HG03575 (cell line): ENCODE data around the gene WNK4.

Source experiments
- ATAC-seq: cut with Tn5 transposase; IDR thresholded peaks from one replicate; pipeline ENCODE4 v1.9.1; 2021; ENCODE audit not compliant: unreplicated experiment, insufficient number of reproducible peaks, low FRiP score; ENCODE audit errors: extremely low read depth

Gene WNK4

DNA sequence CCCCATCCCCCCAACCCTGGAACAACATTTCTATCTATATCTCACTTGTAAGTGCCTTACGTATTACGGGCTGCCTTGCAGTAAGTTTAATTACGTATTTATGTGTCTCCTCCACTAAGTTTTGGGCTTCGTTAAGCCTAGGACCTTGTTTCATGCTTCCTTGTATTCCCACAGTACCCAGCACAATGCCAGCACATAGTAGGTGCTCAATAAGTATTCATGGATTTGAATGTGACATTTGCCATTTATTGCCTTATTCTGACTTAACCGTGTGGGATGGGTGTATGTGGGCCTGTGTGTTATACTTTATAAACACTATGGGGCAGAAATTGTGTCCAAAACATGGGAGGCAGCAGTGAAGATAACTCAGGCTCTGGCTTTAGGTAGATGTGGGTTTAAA, 12.1 kb downstream of the WNK4 start:
- no peak for ATAC-seq

DNA sequence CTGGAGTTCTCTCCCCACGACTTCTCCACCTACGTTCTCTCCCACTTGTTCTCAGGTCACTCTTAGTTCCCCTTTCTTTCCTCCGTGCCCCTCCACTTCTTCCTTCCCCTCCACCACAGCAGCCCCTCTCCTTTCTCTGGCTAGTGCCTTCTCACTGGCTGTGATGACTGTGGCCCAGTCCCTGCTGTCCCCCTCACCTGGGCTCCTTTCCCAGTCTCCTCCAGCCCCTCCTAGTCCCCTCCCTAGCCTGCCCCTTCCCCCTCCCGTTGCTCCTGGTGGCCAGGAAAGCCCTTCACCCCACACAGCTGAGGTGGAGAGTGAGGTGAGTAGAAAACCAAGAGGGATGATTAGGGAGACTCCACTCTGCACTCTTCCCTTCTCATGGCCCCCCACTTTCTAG, 14.7 kb downstream of the WNK4 start:
- ATAC-seq = no peak

DNA sequence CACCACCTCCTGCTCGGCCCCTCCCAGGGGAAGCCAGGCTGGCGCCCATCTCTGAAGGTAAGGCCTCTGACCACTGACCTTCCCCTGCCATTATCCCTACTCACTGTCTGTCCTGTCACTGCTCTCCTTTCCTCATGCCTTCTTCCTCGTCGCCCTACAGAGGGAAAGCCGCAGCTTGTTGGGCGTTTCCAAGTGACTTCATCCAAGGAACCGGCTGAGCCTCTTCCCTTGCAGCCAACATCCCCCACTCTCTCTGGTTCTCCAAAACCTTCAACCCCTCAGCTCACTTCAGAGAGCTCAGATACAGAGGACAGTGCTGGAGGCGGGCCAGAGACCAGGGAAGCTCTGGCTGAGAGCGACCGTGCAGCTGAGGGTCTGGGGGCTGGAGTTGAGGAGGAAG, 15.1 kb downstream of the WNK4 start:
- ATAC-seq = no peak

DNA sequence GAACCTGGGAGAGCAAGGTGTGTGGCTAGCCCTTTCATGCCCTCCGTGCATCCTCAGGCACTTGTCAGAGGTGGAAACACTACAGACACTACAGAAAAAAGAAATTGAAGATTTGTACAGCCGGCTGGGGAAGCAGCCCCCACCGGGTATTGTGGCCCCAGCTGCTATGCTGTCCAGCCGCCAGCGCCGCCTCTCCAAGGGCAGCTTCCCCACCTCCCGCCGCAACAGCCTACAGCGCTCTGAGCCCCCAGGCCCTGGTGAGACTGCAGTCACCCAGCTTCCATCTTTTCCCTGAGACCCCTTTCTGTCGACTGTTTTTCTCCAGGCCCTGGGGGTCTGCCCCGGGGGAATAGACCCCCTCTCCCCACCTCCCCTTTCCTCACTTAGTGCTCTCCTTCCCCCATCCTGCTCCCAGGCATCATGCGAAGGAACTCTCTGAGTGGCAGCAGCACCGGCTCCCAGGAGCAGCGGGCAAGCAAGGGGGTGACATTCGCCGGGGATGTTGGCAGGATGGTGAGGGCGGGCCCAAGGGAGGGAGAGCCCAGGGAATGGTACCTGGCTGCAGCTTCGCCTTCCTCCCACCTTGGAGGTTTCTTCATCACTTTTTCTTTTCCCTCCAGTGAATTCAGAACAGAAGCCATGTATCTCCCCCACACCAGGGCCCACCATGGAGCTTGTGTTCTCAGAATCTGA, 15.8 kb downstream of the WNK4 start:
- ATAC-seq = no peak

DNA sequence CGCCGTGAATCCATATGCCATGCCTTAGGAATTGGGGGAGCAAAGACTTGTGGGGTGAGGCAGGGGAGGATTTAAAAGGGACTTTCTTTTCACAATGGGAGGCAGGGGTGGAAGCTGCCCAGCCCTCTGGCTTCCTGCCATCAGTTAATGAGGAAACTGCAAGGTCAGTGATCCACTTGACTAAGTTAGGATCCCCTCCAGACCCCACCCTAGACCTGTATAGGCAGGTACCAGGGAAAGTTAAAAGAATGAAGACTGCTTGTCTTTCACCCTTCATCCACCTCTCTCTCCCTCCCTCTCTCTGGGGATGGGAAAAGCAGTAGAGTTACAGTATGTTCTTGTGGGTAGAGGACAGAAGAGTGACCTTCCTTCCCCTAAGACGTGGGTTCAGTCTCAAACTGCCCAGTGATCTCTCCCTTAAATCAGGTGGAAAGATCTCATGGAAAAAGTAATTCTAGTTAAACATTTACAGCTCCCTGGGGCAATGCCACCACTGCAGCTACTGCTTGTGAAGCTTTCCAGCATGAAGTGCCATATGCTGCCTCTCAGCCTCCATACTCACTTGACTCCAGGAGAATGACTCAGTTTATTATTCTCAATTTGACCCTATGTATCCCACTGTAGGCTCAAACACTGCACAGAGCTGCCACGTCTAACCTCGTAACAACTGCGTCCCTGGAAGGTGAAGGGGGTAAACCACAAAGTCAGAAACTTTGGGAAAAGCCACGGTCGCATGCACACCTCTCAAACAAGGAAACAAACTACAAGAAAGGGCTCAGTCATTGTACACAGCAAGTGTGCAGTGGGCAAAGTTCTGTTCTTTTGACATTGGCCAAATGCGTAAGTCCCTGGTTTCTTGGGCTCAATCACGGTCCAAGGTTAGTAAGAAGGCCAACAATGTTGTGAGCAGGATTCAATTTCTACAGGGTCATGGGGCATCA, 16.9 kb downstream of the WNK4 start:
- ATAC-seq = no peak

DNA sequence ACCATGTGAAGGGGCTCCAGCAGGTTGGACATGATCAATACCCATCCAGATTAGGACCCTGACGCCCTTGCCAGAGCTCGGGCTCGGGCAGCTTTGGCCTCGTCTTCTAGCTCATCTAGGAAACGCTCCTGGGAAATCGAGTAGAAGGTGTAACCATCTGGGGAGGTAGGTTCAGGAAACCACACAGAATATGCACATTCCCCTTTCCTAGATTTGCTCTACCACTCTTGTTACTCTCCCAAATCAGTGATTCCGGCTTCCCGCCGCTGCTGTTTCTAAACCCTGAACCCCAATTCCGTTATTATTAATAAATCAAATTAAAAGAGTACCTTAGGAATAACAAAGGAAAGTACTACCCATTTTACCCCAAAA, 17.6 kb downstream of the WNK4 start:
- no peak for ATAC-seq

DNA sequence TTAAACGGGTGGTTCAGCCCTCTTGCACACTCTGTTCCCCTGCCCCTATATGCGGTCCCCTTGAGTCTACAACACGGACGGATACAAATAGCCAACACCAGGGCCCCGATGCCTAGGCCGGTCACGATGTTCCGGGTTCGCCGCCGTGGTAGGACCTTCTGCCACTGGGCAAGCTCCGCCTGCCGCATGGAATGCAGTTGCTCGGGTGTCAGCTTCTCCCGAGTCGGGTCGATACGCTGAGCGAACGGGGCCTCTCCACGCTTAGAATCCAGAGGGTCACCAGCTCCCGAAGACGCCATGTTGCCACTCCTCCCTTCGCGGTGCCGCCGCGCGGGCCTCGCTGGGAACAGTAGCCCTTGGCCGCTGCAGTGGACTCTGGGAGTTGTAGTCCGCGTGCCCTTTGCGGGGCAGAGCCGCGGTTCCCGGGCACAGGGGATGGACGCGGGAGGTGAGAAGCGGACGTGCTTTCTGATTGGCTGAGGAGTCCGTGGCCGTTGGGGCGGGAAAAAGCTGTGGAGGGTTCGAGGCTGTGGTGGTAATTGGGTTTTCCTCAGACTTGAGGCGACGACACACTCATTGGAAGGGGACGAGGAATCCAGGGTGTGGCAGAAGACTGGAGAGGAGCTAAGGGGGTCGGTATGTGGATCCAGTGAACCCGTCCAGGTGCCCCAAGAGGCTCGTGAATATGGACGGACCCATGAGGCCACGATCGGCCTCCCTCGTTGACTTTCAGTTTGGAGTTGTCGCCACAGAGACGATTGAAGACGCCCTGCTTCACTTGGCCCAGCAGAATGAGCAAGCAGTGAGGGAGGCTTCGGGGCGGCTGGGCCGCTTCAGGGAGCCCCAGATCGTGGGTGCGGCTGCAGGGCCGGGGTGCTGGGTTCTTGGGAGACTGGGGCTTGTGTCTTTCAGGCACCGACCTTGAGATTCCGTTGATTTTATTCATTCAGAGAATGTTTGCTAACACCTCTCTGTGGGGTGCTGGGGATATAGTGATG, 18.3 kb downstream of the WNK4 start, which contains the start of the genes CNTD1 and COA3:
Gene CNTD1 (plus strand): TSS at position 479 of the 998 bp plus-strand sequence. CDS start 207 bp downstream, at position 686.
Gene COA3 (minus strand): TSS at position 322 of the 998 bp plus-strand sequence. CDS start 23 bp downstream, at position 299.
- no peak for ATAC-seq

DNA sequence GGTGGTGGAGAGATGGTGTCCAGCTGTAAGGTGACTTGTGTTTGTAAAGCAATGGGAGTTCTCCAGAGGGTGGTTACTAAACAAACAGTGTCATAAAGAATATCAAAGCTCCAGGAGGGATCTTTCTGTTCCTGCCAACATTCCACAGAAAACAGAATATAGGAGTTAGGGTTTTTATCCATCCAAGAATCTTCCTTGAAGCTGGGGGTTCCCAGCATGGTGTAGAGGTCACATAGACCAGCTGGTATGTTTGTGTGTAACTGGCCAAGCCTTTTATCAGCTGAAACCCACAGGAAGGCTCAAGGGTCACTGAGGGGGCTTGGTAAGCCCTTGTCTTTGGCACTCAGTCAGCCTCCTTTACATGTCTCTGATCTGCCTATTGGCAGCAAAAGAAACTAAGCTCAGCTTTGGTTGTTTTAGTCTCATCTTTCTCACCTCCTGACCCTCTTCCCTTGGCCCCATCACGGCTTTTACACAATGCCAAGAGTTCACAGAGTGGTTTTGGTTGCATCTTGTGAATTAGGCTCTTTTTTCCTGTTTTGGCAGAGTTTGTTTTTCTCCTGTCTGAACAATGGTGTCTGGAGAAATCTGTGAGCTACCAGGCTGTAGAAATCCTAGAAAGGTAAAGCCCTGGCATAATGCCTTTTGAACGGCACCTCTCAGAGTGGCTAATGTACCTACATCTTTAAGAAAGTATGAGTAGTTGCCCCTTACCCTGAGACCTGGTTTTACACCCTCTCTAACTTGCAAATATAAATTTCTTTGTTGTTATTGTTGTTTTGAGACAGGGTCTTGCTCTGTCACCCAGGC, 22.9 kb downstream of the WNK4 start:
- ATAC-seq = no peak

DNA sequence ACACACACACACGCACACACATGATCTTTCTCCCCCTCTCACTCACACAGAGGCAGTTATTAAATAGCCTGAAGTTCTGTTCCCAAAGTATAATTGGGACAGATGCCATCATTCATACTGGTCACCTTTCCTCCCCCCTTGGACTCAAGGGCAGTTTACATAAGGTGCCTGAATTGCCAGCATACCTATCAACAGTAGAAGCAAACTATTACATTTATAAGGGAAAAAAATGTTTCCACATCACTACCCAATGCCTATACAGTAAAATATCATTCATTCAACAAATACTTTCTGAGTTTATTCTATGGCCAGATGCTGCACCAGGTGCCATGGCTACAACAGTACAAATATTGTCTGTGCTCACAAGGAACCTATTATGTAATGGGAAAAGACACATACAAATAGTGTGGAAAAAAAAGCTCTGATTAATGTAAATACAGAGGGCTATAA, 24.5 kb downstream of the WNK4 start:
- no peak for ATAC-seq

DNA sequence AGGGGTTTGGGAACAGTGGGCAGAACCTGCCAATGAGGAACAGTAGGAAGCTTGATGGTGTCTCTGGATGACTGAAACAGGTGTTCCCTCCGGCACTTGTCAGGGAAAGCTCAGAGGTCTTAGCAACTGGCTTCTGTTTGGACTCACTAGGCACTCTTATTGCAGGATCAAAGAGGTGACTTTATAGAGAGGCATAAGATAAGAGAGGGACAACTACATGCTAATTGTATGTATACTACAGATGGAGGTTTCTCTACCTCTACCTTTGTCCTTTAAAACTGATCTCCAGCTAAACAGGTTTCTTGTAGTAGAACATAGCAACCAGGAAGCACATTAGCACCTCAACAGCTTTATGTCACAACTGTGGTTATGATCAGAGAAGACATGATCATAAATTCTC, 25.8 kb downstream of the WNK4 start:
- ATAC-seq = no peak

DNA sequence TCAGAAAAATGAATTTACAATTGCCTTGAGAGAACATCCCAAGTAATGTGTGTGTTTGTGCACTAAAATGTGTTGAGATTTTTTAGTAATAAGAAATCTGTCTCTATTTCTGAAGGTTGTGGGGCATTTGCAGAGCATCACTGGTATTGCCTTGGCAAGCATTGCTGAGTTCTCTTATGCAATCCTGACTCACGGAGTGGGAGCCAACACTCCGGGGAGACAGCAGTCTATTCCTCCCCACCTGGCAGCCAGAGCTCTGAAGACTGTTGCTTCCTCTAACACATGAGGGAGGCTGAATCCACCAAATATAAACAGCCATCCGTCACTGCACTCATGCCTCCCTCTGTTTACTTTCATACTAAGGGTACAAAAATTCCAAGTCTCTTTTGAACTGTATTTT, 28.8 kb downstream of the WNK4 start:
- no peak for ATAC-seq

DNA sequence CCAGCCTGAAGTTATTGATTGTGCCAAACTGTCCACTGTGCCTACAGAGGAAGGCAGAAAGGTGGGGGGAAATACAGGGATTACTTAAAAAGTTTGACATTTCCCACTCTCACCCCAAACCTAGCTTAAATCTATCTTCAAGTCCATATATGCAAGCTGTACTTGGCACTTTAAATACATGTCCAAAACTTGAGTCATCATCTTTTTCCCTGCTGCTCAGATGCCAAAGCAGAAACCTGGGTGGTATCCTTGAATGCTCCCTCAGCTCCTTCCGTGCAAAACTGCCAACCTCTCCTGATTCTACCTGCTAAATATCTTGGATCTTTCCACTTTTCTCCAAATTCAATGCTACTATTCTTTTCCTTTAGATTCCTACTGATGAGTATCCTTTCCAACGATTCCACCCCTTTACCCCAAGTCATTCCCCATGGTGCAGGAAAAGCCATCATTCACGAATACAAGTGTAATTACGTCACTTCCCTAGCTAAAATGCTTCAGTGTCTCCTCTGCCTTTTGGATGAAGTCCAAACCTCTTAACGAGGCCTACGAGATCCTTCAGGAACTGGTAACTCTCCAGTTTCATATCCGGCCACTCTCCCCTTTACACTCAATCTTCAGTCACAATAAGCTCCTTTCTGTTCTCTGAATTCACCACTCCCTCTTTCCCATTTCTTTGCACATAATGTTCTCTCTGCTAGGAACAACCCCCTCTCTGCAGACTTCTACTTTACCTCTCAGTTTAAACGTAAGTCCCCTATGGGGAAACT, 34.4 kb downstream of the WNK4 start:
- ATAC-seq = no peak

DNA sequence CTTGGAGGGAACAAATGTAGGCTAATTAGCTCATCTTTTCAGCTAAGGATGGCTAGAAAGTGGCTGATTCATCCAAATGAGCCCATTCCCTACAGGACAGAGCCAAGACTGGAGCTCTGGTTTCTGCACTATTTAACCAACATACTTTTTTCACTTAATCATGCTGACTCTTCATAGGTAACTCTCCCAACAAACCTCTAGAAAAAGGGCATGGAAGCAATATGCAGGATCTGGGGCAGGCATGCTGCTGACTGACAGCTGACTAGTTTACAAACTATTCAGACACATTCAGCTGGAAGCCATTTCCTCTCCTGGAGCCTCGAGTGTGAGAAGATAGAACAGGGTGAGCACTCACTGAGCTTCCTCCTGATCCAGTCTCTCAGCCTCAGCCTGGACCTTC, 37.5 kb downstream of the WNK4 start:
- ATAC-seq = no peak

DNA sequence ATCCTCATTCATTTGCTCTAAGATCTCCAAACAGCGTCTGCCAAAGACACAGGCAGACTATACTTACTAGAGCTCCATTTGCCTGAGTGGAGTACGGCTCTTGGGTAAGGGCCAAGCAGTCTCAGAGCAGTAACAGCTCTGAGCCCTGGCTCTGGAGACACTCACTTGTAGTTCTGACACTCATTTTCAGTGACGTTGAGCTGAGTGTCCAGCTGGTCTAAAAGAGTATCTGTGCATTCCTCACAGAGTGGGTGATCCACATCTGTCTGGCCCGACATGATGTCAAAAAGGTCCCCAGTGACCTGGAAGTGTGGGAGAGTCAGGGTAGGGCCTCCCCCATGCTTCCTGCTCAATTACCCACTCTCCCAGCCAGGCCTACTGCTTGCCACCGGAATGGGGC, 38.0 kb downstream of the WNK4 start:
- ATAC-seq = no peak

DNA sequence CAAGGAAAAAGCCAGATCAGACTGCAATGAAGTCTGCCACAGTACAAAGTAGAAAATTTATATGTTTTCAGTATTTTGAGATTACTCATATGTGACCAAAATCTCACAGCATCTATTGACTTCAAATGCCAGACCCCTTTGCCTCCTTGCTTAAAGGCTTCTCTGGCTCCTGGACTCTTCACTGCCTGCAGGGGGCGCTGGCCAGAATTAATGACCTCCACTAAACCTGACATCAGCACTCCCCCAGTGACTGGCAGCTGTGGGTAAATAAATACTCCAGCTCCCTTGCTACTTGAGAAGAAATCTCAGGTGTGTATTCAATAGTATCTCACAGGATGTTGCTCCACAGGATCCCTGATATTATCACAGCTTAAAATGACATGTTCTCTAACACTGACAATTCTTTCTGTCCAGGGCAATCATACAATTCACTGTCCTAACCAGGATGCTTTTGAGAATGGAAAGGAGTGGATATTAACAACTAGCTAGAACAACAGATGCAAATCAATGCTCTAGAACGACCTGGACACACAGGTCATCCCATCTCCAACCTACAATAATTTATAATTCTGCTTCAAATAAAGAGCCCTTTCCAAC, 39.6 kb downstream of the WNK4 start:
- ATAC-seq = no peak

DNA sequence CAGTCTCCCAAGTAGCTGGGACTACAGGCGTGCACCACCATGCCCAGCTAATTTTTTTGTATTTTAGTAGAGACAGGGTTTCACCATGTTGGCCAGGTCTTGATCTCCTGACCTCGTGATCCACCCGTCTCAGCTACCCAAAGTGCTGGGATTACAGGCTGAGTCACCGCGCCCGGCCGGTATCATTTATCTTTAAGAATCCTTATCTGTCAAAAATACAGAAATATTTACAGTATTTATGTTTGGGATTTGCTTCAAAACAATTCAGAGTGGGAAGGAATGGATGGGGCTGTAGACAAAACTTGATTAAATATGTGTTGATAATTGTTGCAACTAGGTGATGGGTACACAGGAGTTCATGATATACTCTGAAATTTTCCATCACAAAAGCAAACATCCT, 40.8 kb downstream of the WNK4 start:
- no peak for ATAC-seq

DNA sequence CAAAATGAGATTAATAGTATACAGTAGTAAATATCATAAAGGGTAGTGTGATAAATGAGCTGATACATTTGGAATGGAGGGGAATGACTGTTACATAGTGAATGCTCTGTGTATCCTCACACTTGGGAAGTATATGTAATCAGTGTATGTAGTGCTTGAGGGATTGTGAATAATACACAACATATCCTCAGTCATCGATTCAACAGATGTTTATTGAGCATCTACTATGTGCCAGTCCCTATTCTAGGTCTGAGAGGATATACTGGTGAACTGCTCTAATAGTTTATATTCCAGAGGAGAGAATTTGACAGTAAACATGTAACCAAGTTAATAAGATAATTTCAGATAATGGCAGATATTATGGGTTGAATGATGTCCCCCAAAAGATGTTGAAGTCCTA, 47.1 kb downstream of the WNK4 start:
- no peak for ATAC-seq
